LHCN-M2 (cell line): ENCODE results near the gene ACKR1. TPM values are rescaled to one million over a fixed set of nuclear protein-coding genes. Genes with fewer than 3 reads are reported as not detected.

Experiments
- DNase-seq: peaks from one replicate; pipeline ENCODE4 v3.0.0-alpha.2; 2012; ENCODE audit warnings: low read depth
- total RNA-seq: library from RNA; depleted of rRNA; stranded (reverse); fragments of >200 nt; gene quantifications from 2 replicates; pipeline ENCODE4 v1.2.3, GENCODE V29; 2014; rRNA removed

The ACKR1 gene
- total RNA-seq, 1 experiment from 2014 or later = not detected

GRCh38 chr1:159222075-159222865, 17.6 kb downstream of the ACKR1 start:
- DNase-seq = no peak

DNA sequence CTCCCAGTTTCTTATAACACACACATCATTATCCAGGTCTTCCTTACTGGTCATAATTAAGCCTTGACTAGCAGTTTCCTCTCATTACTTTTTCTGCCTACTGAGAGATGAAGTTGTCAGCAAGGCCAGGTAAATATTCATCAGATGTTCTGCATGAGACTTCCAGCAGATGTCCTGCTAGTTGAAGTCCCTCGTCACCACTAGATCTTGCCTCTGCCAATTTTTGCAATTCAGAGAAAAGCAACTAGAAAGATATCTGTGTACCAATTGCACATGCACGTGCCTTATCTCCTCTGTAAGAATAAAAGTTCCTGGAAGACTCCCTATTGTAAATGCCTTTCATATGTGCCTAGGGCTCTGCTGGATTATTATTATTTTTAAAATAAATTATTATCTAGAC, 18.3 kb downstream of the ACKR1 start:
- DNase-seq = no peak

GRCh38 chr1:159228554-159228953, 23.9 kb downstream of the ACKR1 start:
- DNase-seq = no peak

DNA sequence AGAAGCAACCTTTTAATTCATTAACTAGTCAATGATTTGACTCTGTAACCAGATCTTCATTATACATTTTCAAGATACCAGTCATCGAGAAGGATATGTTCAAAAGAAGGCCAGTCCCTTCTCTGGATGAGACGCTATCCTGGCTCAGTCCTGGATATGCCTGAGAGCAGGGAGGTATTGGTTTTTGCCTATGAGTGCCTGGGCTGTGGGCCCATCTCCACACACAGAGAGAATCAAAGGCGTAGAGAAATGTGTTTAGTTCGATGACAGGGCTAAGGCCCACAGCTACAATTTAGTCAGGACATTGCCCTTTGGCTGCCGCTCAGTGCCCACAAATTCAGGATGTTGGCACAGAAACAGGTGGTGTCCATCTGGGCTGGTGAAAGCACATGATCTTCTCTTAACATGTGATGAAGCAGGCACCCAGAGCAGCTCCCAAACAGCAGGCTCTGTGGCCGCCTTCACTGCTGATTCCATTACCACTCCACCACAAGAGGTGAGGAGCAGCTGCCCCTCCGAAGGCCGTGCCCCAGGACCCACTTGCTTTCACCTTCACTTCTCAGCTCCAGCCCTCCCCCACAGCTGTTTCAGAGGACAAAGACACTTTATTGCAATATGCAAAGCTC, 24.7 kb downstream of the ACKR1 start:
- DNase-seq = peak; percentile 75

DNA sequence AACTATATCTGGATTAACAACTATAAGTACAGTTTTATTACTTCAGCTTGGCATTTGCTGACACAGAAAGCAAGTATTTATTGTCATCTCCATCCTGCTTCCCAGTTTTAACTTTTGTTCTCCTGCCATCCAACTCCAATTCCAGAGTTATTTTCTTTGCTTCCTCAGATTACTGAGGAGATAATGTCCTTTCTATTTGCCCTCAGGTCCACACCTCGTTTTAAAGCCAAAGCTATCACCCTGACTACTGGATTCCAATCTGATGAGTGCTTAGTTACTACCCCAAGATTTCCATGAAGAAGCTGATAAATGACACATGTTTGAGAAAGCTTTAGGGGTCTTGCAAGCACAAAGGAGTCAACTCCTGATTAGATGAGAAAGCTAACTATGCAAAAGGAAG, 25.2 kb downstream of the ACKR1 start:
- DNase-seq = peak; percentile 35

GRCh38 chr1:159239551-159240220, 35.0 kb downstream of the ACKR1 start:
- no peak for DNase-seq

GRCh38 chr1:159247266-159247665, 42.6 kb downstream of the ACKR1 start:
- peak; percentile 25 for DNase-seq

DNA sequence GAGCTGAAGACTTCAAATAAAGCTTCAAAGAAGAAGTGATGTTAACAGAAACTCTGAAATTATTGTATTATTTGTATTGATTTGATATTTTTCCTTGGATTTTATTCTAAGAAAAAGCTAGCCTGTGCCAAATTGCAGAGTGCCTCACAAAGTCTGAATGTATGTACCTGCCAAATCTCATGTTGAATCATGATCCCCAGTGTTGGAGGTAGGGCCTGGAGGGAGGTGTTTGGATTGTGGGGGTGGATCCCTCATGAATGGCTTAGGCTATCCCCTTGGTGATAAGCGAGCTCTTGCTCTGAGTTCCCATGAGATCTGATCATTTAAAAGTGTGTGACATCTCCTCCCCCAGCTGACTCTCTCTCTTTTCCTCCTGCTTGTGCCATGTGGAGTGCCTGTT, 43.6 kb downstream of the ACKR1 start:
- no peak for DNase-seq

GRCh38 chr1:159250638-159251216, 46.1 kb downstream of the ACKR1 start:
- no peak for DNase-seq

Other genes with a start within 250 kb of the ACKR1 start
- gene IFI16, start 195.0 kb upstream of the ACKR1 start, total RNA-seq = 62.2 and 106 TPM in 2 replicates
- gene AIM2, start 128.1 kb upstream of the ACKR1 start, total RNA-seq = 0.71 TPM in 1 of 2 replicates, not detected in the other
- 0.86 and 1.0 TPM in 2 replicates for gene CADM3, start 33.3 kb upstream of the ACKR1 start, total RNA-seq
- not detected in 2 replicates for gene FCER1A, start 97.5 kb downstream of the ACKR1 start, total RNA-seq
- not detected in 2 replicates for gene OR10J4, start 227.3 kb downstream of the ACKR1 start, total RNA-seq
- gene OR10J1, start 234.8 kb downstream of the ACKR1 start, total RNA-seq = not detected in 2 replicates